HepG2 (cell line): ENCODE results near the gene ZNF341. TPM values are rescaled to one million over a fixed set of nuclear protein-coding genes. Genes with fewer than 3 reads are reported as not detected.

ENCODE experiments used
- ATAC-seq: fragments of 200-7000 bp; cut with Tn5 transposase; 3 replicates; pipeline ENCODE4 v1.9.1; 2020; ENCODE audit warnings: mild to moderate bottlenecking, moderate library complexity
- BruUV-seq: library from RNA; stranded (reverse); fragments of 400-500 nt; replicated peaks from 2 replicates; lab custom pipeline; 2021; lab: Mats Ljungman, UMichigan
- CTCF ChIA-PET: fragments of 300-600 bp; formaldehyde crosslinking; extraction: SDS; loops from one replicate; lab custom pipeline; 2021; ENCODE audit warnings: low total read pairs, inconsistent platforms, low intra/inter-chr PET ratio; lab: Yijun Ruan, JAX
- POLR2A ChIA-PET: fragments of 350-600 bp; sonication (Branson Sonifier 250); formaldehyde crosslinking; loops from one replicate; lab custom pipeline; 2020; ENCODE audit warnings: antibody characterized with exemption, inconsistent platforms; lab: Yijun Ruan, JAX
- DNase-seq: peaks from one replicate; pipeline ENCODE4 v3.0.0-alpha.2; 2015; ENCODE audit warnings: low spot score
- FAIRE-seq: peaks from 3 replicates; lab custom pipeline; 2011; peaks lifted over from hg19 to GRCh38; lab: Jason Lieb, UNC
- H2AFZ ChIP-seq: one replicate; pipeline ENCODE4 v1.6.1; 2011; ENCODE audit warnings: low read length, inconsistent platforms
- H3K27ac ChIP-seq: fragments of 300-600 bp; 3 replicates; pipeline ENCODE4 v1.8.0; 2011; ENCODE audit warnings: mixed run types, mild to moderate bottlenecking, mixed read lengths, low read length, inconsistent platforms; ENCODE audit not compliant: insufficient read depth; ENCODE audit errors: extremely low read length
- H3K27me3 ChIP-seq, 2 experiments: fragments of 200-600 bp in 1 of 2; 2 replicates in 1 of 2; 3 replicates in 1 of 2; pipeline versions ENCODE4 v1.6.0 to v1.8.0; 2011; ENCODE audit warnings: low read length in 2 of 2, mild to moderate bottlenecking in 2 of 2, moderate library complexity in 2 of 2, inconsistent platforms in 1 of 2; ENCODE audit not compliant: insufficient read depth in 2 of 2, control insufficient read depth in 1 of 2
- H3K36me3 ChIP-seq, 2 experiments: fragments of 200-600 bp in 1 of 2; replicated peaks in 1 of 2; 2 replicates in 1 of 2; 3 replicates in 1 of 2; pipeline versions ENCODE4 v1.5.1 to v1.8.0; 2011; ENCODE audit warnings: low read length in 2 of 2, inconsistent platforms in 1 of 2; ENCODE audit not compliant: insufficient read depth in 2 of 2, control insufficient read depth in 1 of 2
- H3K4me1 ChIP-seq: 2 replicates; pipeline ENCODE4 v1.5.1; 2012; ENCODE audit warnings: low read length, inconsistent platforms; ENCODE audit not compliant: insufficient read depth
- H3K4me2 ChIP-seq: 2 replicates; pipeline ENCODE4 v1.6.0; 2011; ENCODE audit warnings: low read depth, low read length, inconsistent platforms
- H3K4me3 ChIP-seq, 3 experiments: fragments of 200-600 bp in 1 of 3; sonication (generic), shearing (Covaris generic) in 1 of 3; replicated peaks in 1 of 3; 2 replicates each; pipeline ENCODE4 v1.5.1; 2011 to 2016; ENCODE audit warnings: low read length in 3 of 3, inconsistent platforms in 2 of 3, low read depth in 2 of 3, mild to moderate bottlenecking in 2 of 3, control low read depth in 1 of 3, mixed read lengths in 1 of 3; ENCODE audit not compliant: insufficient read depth in 1 of 3
- H3K79me2 ChIP-seq: one replicate; pipeline ENCODE4 v1.6.1; 2011; ENCODE audit warnings: low read length, inconsistent platforms; ENCODE audit not compliant: insufficient read depth
- H3K9ac ChIP-seq: 2 replicates; pipeline ENCODE4 v1.6.0; 2011; ENCODE audit warnings: mild to moderate bottlenecking, low read depth, low read length, inconsistent platforms; ENCODE audit not compliant: insufficient read depth
- H3K9me3 ChIP-seq: 2 replicates; pipeline ENCODE4 v1.5.1; 2012; ENCODE audit warnings: mild to moderate bottlenecking, low read length
- H4K20me1 ChIP-seq: 2 replicates; pipeline ENCODE4 v1.6.0; 2011; ENCODE audit warnings: inconsistent platforms, mild to moderate bottlenecking, low read length, moderate library complexity; ENCODE audit not compliant: insufficient read depth
- HNRNPL ChIP-seq: fragments of 200-400 bp; formaldehyde crosslinking; IDR thresholded peaks from 2 replicates; pipeline ENCODE4 v1.6.1; 2017; ENCODE audit warnings: mild to moderate bottlenecking, low read depth, low read length
- HNRNPLL ChIP-seq: fragments of 200-400 bp; formaldehyde crosslinking; IDR thresholded peaks from 2 replicates; pipeline ENCODE4 v1.6.1; 2017; ENCODE audit warnings: mild to moderate bottlenecking, low read depth, low read length; ENCODE audit not compliant: poor library complexity, severe bottlenecking
- NFKB2 ChIP-seq: sonication (generic); formaldehyde crosslinking; IDR thresholded peaks from 2 replicates; pipeline ENCODE4 v1.4.0; 2020; ENCODE audit warnings: missing genetic modification reagents, borderline replicate concordance
- RELA ChIP-seq: sonication (generic); formaldehyde crosslinking; IDR thresholded peaks from 2 replicates; pipeline ENCODE4 v1.4.0; 2020; ENCODE audit warnings: missing genetic modification reagents
- TAF15 ChIP-seq: fragments of 200-400 bp; formaldehyde crosslinking; IDR thresholded peaks from one replicate; pipeline ENCODE4 v1.6.1; 2018; ENCODE audit warnings: mild to moderate bottlenecking, low read depth, low read length; ENCODE audit not compliant: poor library complexity, severe bottlenecking
- TEAD3 ChIP-seq: optimal IDR thresholded peaks from 2 replicates; pipeline ENCODE3; 2016; ENCODE audit warnings: borderline replicate concordance
- ZBTB4 ChIP-seq: sonication (generic); formaldehyde crosslinking; IDR thresholded peaks from 2 replicates; pipeline ENCODE4 v1.4.0; 2020; ENCODE audit warnings: missing genetic modification reagents, mild to moderate bottlenecking, borderline replicate concordance
- ZNF674 ChIP-seq: sonication (generic); formaldehyde crosslinking; IDR thresholded peaks from 2 replicates; pipeline ENCODE4 v1.5.0; 2020; ENCODE audit warnings: low read depth, mild to moderate bottlenecking, missing genetic modification reagents
- ZNF687 ChIP-seq: sonication (generic); formaldehyde crosslinking; IDR thresholded peaks from 2 replicates; pipeline ENCODE4 v1.5.1; 2020; ENCODE audit warnings: mild to moderate bottlenecking, missing genetic modification reagents, moderate library complexity
- ZNF775 ChIP-seq: sonication (generic); formaldehyde crosslinking; IDR thresholded peaks from 2 replicates; pipeline ENCODE4 v1.4.0; 2020; ENCODE audit warnings: missing genetic modification reagents, mild to moderate bottlenecking, moderate library complexity, borderline replicate concordance
- ZSCAN31 ChIP-seq: sonication (generic); formaldehyde crosslinking; IDR thresholded peaks from 2 replicates; pipeline ENCODE4 v1.5.0; 2020; ENCODE audit warnings: low read depth, mild to moderate bottlenecking, missing genetic modification reagents
- ZXDC ChIP-seq: sonication (generic); formaldehyde crosslinking; IDR thresholded peaks from 2 replicates; pipeline ENCODE4 v1.5.0; 2020; ENCODE audit warnings: mild to moderate bottlenecking, missing genetic modification reagents
- WGBS: methylation state at CpG from one replicate; pipeline ENCODE4 v1.1.6; 2017; ENCODE audit warnings: low lambda C conversion rate; 5-methylcytosine and 5-hydroxymethylcytosine counted together
- in situ Hi-C: cut with HindIII; loops from 2 replicates; pipeline ENCODE4 v1.10.0; 2017; ENCODE audit warnings: low pct_unique_long_range_greater_than_20kb; ENCODE audit not compliant: extremely low pct_ligation_motif_present
- intact Hi-C: fragments of 100-400 bp; cut with micrococcal nuclease; formaldehyde crosslinking; loops from one replicate; pipeline ENCODE4 v1.10.0; 2022; ENCODE audit not compliant: unreplicated experiment
- polyA plus RNA-seq, 8 experiments: library from polyadenylated mRNA; depleted of rRNA in 3 of 8; stranded (reverse) in 7 of 8; unstranded in 1 of 8; fragments of >200 nt; fragmentation: Illumina TruSeq in 4 of 8; extraction: Trizol in 4 of 8; gene quantifications; 2 replicates each; pipeline versions ENCODE4 v1.2.1 to v1.2.3, GENCODE V29; 2011 to 2016; ENCODE audit warnings: low read depth in 4 of 8, missing spikeins in 1 of 8, mixed read lengths in 1 of 8; ENCODE audit not compliant: insufficient read depth in 1 of 8
- total RNA-seq, 5 experiments: library from RNA; depleted of rRNA; stranded (reverse); fragments of >200 nt; fragmentation: Illumina TruSeq; extraction: Trizol; gene quantifications; 2 replicates each; pipeline ENCODE4 v1.2.3, GENCODE V29; 2016; ENCODE audit warnings: low read depth in 1 of 5

ZNF341 gene
- total and polyA plus RNA-seq, 2 of the 13 experiments (the other 11 are each of a cell fraction or from before 2014, with no cell fraction given), result 1.1 to 2.2 TPM

GRCh38 chr20:33693741-33694638, 37.8 kb upstream of the ZNF341 start:
- peak; percentile 11 for ATAC-seq
- Histone ChIP-seq H3K9ac (no peak overlapping the region), H3K79me2 (no peaks in the 10 kb centered on the region), H3K27me3 (no peaks in the 10 kb centered on the region), H3K4me1 (peaks cover 59% of the 10 kb centered on the region), H3K9me3 (no peaks in the 10 kb centered on the region), H3K4me3 (no peak overlapping the region), H3K36me3 (no peaks in the 10 kb centered on the region), H2AFZ (no peak overlapping the region), H4K20me1 (no peaks in the 10 kb centered on the region), H3K4me2 (no peak overlapping the region), H3K27ac (no peak overlapping the region)
- no peak for DNase-seq
- 67% methylated on average over 17 of the region's 17 CpGs for WGBS
- no peak for FAIRE-seq
- intact Hi-C loops (no loop called here), in situ Hi-C loops (no loop called here)
- ChIA-PET POLR2A (interaction anchor here (2.0 kb wide), 1 partner anchor 10 kb away, joined by 6 read pairs; no protein-coding TSS in a partner anchor), CTCF (no interaction called here)
- no TSS peak for BruUV-seq
- no peak for TF ChIP-seq ZSCAN31
- TF ChIP-seq NFKB2 (CRISPR knock-in tag), result 0 out of 2 replicates have a peak, but pooled peaks have one; percentile 45
- peak; percentile 74; the same call in 1 of the 2 replicates for TF ChIP-seq HNRNPL
- peak; percentile 24 for TF ChIP-seq HNRNPLL
- no peak for TF ChIP-seq ZXDC
- TF ChIP-seq TAF15, result no peak
- peak; percentile 30; the same call in 1 of the 2 replicates for TF ChIP-seq ZNF687
- no peak for TF ChIP-seq RELA (CRISPR knock-in tag)
- TF ChIP-seq ZNF775 (CRISPR knock-in tag), result no peak
- peak; percentile 46 for TF ChIP-seq TEAD3 (CRISPR knock-in tag)
- peak; percentile 32; the same call in 1 of the 2 replicates for TF ChIP-seq ZBTB4
- no peak for TF ChIP-seq ZNF674 (CRISPR knock-in tag)
